Fibroblast of lung (primary cell): ENCODE measurements around the gene TRPC4AP.

Experiments used
- CTCF ChIP-seq, 2 donors: IDR thresholded peaks in 1 of 2; conservative IDR thresholded peaks in 1 of 2; 1 replicate in 1 of 2; 2 replicates in 1 of 2; pipeline ENCODE4 v1.5.1; 2011 to 2012; ENCODE audit warnings: low read length in 2 of 2, control low read depth in 1 of 2, inconsistent platforms in 1 of 2, low read depth in 1 of 2, mild to moderate bottlenecking in 1 of 2
- EZH2 ChIP-seq: IDR thresholded peaks from 2 replicates; pipeline ENCODE4 v1.5.1; 2012; ENCODE audit warnings: low read length, control low read depth, mild to moderate bottlenecking; ENCODE audit errors: missing control alignments

GRCh38 chr20:34999782-35000181, 92.8 kb downstream of the TRPC4AP start:
- TF ChIP-seq CTCF (conservative IDR thresholded peaks at IDR 0.05 in 1 of 2, IDR thresholded peaks at IDR 0.05 in 1 of 2; ENCODE audit: low read depth in 1 of 2, low read length in 2 of 2) (no peak), EZH2 (no peak)
